BE2C (cell line): ENCODE results near the gene BCL11A.

Experiments
- DNase-seq: peaks from one replicate; pipeline ENCODE4 v3.0.0-alpha.2; 2020
- H3K27me3 ChIP-seq: fragments of 250-450 bp; sonication (Bioruptor Pico); 2 replicates; pipeline ENCODE4 v1.5.1; 2020; ENCODE audit warnings: mild to moderate bottlenecking
- H3K36me3 ChIP-seq: fragments of 250-450 bp; sonication (Bioruptor Pico); 2 replicates; pipeline ENCODE4 v1.5.1; 2020; ENCODE audit warnings: mild to moderate bottlenecking
- H3K4me1 ChIP-seq: fragments of 250-450 bp; sonication (Bioruptor Pico); 2 replicates; pipeline ENCODE4 v1.5.1; 2020
- H3K4me3 ChIP-seq: 2 replicates; pipeline ENCODE4 v1.5.1; 2011; ENCODE audit warnings: low read depth, low read length
- H3K9me3 ChIP-seq: fragments of 250-450 bp; sonication (Bioruptor Pico); 2 replicates; pipeline ENCODE4 v1.5.1; 2020
- CTCF ChIP-seq: IDR thresholded peaks from 2 replicates; pipeline ENCODE4 v1.5.1; 2012; ENCODE audit warnings: mild to moderate bottlenecking, low read depth, low read length

The BCL11A gene

GRCh38 chr2:60488291-60488690 is 65.2 kb downstream of the BCL11A start:
- H3K4me1 ChIP-seq: no peaks in the 10 kb centered on the region
- DNase-seq: no peak
- H3K4me3 ChIP-seq: no peak overlapping the region
- no peaks in the 10 kb centered on the region for H3K9me3 ChIP-seq
- no peak for TF ChIP-seq CTCF
- H3K27me3 ChIP-seq: no peaks in the 10 kb centered on the region
- H3K36me3 ChIP-seq: no peaks in the 10 kb centered on the region

- H3K36me3 ChIP-seq: no peaks in the 10 kb centered on the region
- H3K27me3 ChIP-seq: no peaks in the 10 kb centered on the region
- no peak for DNase-seq
- H3K4me1 ChIP-seq: no peaks in the 10 kb centered on the region
- H3K4me3 ChIP-seq: no peak overlapping the region
- H3K9me3 ChIP-seq: no peaks in the 10 kb centered on the region
- no peak for TF ChIP-seq CTCF
Measured at GRCh38 chr2:60487174-60487573, 66.3 kb downstream of the BCL11A start.

- Histone ChIP-seq H3K27me3 (no peaks in the 10 kb centered on the region), H3K4me3 (no peak overlapping the region), H3K4me1 (no peaks in the 10 kb centered on the region), H3K36me3 (no peaks in the 10 kb centered on the region), H3K9me3 (no peaks in the 10 kb centered on the region)
- TF ChIP-seq CTCF: no peak
- DNase-seq: no peak
Measured at GRCh38 chr2:60486551-60486950, 66.9 kb downstream of the BCL11A start.

- Histone ChIP-seq H3K4me3 (no peak overlapping the region), H3K27me3 (no peaks in the 10 kb centered on the region), H3K36me3 (no peaks in the 10 kb centered on the region), H3K9me3 (no peaks in the 10 kb centered on the region), H3K4me1 (no peaks in the 10 kb centered on the region)
- TF ChIP-seq CTCF: no peak
- DNase-seq: no peak
Measured at GRCh38 chr2:60486067-60486466, 67.4 kb downstream of the BCL11A start.

GRCh38 chr2:60485550-60485949 is 67.9 kb downstream of the BCL11A start:
- TF ChIP-seq CTCF: no peak
- Histone ChIP-seq H3K4me1 (no peaks in the 10 kb centered on the region), H3K36me3 (no peaks in the 10 kb centered on the region), H3K4me3 (no peak overlapping the region), H3K27me3 (no peaks in the 10 kb centered on the region), H3K9me3 (no peaks in the 10 kb centered on the region)
- DNase-seq: no peak

GRCh38 chr2:60485055-60485454 is 68.4 kb downstream of the BCL11A start:
- DNase-seq: no peak
- Histone ChIP-seq H3K9me3 (no peaks in the 10 kb centered on the region), H3K27me3 (no peaks in the 10 kb centered on the region), H3K36me3 (no peaks in the 10 kb centered on the region), H3K4me3 (no peak overlapping the region), H3K4me1 (no peaks in the 10 kb centered on the region)
- no peak for TF ChIP-seq CTCF
